GM10847 (cell line): ENCODE measurements around the gene HLA-F.
A peak's percentile ranks its signal among the peaks of the same experiment; 100 is the strongest.

Experiments used
- POLR2A ChIP-seq: IDR thresholded peaks from 2 replicates; pipeline ENCODE4 v1.6.1; 2011; ENCODE audit not compliant: insufficient read length; ENCODE audit errors: extremely low read depth

The HLA-F gene

GRCh38 chr6:29709188-29709587, 14.0 kb upstream of the HLA-F start:
- TF ChIP-seq POLR2A: no peak

- no peak for TF ChIP-seq POLR2A
Measured at GRCh38 chr6:29710281-29710941, 12.8 kb upstream of the HLA-F start.

- no peak for TF ChIP-seq POLR2A
Measured at GRCh38 chr6:29720863-29721262, 2.4 kb upstream of the HLA-F start.

GRCh38 chr6:29723666-29724588, 693 bp downstream of the HLA-F start:
- TF ChIP-seq POLR2A: peak; percentile 62

GRCh38 chr6:29724937-29725869, 2.0 kb downstream of the HLA-F start:
- TF ChIP-seq POLR2A: peak; percentile 1

GRCh38 chr6:29726001-29726400, 2.8 kb downstream of the HLA-F start:
- TF ChIP-seq POLR2A: peak; percentile 18

- TF ChIP-seq POLR2A: no peak
Measured at GRCh38 chr6:29726571-29727194, 3.4 kb downstream of the HLA-F start.

- no peak for TF ChIP-seq POLR2A
Measured at GRCh38 chr6:29727637-29728036, 4.4 kb downstream of the HLA-F start.

- TF ChIP-seq POLR2A: no peak
Measured at GRCh38 chr6:29728173-29728874, 5.1 kb downstream of the HLA-F start.

GRCh38 chr6:29728875-29729270, 5.6 kb downstream of the HLA-F start:
- TF ChIP-seq POLR2A: no peak

- no peak for TF ChIP-seq POLR2A
Measured at GRCh38 chr6:29729774-29730328, 6.6 kb downstream of the HLA-F start.

- no peak for TF ChIP-seq POLR2A
Measured at GRCh38 chr6:29730575-29731126, 7.4 kb downstream of the HLA-F start.

GRCh38 chr6:29731281-29731680, 8.0 kb downstream of the HLA-F start:
- no peak for TF ChIP-seq POLR2A

GRCh38 chr6:29733057-29733456, 9.8 kb downstream of the HLA-F start:
- no peak for TF ChIP-seq POLR2A
